HG03196 (cell line): ENCODE measurements around the gene CCDC181.
A peak's percentile ranks its signal among the peaks of the same experiment; 100 is the strongest.
"Not testable (repeated sequence)": the region's sequence is repeated elsewhere in the genome, so short reads cannot be mapped to it uniquely, and the experiment has no call there.

Source experiments
- ATAC-seq: cut with Tn5 transposase; IDR thresholded peaks from one replicate; pipeline ENCODE4 v1.9.1; 2021; ENCODE audit not compliant: unreplicated experiment

CCDC181 gene

GRCh38 chr1:169427081-169427641 lies at the start of gene CCDC181:
CCDC181 (minus strand) TSS chr1:169427474; CDS start chr1:169424927, 2,547 bp downstream.
- peak; percentile 61 for ATAC-seq

GRCh38 chr1:169475806-169476387 lies 48.6 kb upstream of the CCDC181 start:
- ATAC-seq, result no peak

- no peak for ATAC-seq
Measured at GRCh38 chr1:169474302-169474995, 47.2 kb upstream of the CCDC181 start.

DNA sequence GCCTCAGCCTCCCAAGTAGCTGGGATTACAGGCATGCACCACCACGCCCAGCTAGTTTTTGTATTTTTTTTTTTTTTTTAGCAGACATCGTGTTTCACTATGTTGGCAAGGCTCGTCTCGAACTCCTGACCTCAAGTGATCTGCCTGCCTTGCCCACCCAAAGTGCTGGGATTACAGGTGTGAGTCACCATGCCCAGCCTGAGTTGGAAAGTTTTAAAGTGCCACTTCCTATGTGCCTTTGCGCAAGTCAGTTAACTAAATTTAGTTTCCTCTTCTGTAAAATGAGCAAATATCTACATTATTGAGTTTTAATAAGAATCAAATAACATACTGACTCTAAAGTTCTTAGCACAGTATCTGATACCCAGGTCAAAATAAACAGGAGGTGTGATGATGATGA lies 46.1 kb upstream of the CCDC181 start:
- ATAC-seq, result no peak

GRCh38 chr1:169472738-169473137 lies 45.5 kb upstream of the CCDC181 start:
- ATAC-seq, result no peak

- no peak for ATAC-seq
Measured at GRCh38 chr1:169468982-169469381, 41.7 kb upstream of the CCDC181 start.

- no peak for ATAC-seq
Measured at GRCh38 chr1:169466259-169467230, 39.3 kb upstream of the CCDC181 start.

DNA sequence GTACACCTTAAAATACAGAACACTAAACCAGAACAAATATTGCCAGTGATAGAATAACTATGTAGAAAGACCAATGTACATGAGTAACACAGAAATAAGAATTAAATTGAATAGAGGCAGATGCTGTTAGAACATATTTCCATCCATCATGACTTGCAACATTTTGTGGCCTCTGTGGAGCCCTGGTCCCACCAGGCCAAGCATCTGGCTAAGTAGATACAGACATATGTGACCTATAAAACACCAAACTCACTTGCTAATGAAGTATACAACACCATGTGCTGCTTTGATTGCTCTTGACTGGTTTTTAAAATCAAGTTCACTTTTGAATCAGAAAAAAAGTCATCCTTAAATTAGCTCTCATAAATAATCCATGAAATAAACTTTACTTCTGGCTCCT lies 38.0 kb upstream of the CCDC181 start:
- ATAC-seq, result no peak

DNA sequence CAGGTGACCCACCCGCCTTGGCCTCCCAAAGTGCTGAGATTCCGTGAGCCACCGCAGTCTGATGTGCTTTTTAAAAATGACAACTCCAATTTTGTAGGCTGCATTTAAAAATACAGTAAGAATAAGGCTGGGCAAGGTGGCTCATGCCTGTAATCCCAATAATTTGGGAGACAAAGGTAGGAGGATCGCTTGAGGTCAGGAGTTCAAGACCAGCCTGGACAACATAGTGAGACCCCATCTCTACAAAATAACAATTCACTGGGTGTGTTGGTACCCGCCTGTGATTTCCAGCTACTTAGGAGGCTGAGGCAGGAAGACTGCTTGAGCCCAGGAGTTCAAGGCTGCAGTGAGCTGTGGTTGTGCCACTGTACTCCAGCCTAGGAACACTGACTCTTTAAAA lies 35.1 kb upstream of the CCDC181 start:
- ATAC-seq, result no peak

DNA sequence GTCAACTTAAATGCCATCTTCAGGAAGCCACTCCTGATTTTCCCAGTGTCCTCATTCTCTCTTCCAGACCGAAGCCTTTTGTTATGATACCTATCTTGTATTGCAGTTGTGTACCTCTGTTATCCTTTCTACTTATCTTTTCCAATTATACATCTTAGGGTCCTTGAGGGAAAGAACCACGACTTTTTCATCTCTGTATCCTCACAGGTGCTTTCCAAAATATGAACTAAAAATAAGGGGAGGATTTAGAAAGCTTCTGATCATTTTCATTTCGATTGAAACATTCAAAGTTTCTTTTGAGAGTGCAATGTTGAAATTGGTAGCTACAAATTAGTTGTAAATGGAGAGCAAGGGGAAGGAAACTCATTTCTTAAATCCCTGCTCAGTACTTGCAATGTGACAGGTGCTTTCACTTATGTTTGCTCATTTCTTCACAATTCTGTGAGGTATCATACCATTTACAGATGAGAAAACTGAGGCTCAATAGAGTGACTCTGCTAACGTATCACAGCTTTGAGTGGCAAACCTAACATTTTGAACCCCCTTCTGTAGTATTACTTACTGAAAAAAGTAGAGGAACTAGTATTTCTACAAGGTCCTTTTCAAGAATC lies 34.2 kb upstream of the CCDC181 start:
- ATAC-seq, result no peak

DNA sequence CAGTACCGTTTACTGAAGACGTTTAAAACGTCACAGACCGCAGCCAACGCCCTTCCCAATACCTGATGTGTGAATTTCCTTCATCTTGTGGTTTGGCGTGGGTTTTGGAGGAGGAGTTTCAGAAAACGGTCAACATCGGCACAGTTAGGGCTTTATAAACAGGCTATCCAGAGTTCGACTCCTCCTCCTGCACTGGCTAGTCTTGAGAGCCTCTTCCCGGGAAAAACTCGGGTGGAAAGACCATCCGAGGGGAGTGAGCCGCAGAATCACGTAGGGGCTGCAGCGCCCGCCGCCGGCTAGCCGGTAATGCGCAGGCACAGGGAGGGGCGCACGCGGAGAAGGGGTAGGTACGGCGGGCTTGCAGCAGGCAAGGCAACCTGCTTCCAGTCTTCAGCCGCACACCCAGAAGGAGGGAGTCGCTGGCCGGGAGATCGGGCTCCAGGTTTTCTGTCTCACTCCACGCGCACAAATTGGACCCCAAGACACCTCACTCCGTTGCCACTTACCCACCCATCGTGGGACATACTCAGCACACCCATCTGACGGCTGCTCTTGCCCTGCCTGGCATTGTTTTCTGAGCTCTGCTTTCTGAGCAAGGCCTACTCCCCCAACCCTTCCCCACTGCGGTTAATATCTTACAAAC lies 33.0 kb upstream of the CCDC181 start:
- no peak for ATAC-seq

DNA sequence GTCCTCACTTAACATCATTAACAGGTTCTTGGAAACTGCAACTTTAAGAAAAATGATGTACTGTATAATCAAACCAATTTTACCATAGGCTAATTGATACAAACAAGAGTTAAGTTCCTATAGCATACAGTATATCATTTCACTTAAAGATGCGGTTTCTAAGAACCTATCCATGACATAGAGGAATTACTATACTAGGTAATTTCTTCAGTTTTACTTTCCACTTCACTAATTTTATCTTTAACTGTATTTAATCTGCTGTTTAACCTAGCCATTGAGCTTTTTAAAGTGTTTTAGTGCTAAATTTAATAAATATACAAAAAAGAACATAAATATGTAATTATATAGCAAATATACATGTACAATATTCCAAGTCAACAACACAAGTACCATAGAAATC lies 30.2 kb upstream of the CCDC181 start:
- no peak for ATAC-seq

DNA sequence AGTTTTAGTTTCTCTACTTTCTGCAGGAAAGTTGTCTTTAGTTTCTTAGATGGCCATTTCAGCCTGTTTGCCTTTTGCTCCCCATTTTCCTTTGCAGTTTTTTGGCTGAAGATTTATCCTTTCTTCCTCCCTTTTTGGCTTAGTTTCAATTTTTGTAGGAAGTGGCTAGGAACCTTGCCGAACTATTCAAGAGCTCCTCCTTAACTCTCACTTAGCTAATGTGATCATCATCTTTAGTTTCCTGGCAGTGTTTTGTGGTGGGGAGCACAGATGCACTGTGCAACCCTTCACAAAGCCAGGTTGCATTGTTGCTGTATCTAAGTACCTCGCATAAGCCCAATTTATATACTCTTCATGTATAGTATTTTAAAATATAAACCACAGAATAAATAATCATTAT lies 28.8 kb upstream of the CCDC181 start:
- ATAC-seq, result no peak

DNA sequence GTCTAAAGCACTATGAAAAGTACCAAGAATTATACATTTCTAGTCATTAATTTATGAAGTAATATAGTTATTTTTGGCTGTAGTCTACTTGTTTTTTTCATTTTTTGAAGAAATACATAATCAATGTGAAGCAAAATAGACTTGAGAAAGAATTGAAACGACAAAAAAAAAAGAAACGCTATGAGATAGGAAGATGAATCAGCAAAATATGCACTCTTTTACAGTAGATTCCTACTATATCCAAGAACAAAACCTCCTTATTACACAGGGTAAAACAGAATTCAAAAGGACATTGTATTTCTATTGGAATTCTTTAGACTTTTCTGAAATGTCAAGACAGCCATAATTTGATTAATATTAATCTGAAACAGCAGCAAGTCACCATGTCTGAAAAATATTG lies 25.6 kb upstream of the CCDC181 start:
- ATAC-seq, result no peak

DNA sequence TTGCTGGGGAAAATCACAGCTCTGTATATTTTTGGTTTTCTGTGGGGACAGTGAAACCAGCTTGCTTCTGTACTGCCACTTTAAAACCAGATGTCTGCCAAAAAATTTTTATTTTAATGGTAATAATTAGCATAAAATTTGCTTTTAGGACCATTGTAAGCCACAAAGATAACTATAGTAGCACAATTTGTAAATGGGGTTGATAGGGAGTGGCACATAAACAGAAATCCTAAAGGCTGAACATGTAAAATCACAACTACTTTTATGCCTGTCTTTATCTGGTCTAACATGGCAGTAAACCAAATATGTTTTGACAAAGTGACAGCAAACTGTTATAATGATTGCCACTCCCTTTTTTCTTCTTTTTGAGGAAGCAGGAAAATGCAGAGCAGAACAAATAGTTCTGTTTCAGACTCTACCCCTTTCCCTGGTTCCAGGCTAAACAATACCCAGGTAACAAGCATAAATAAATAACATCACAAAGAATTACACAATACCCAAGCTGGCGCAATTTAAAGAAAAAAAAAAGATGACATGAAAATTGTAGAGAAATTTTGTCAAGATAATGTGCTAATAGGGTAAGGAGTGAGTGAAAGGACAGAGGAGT lies 24.0 kb upstream of the CCDC181 start:
- no peak for ATAC-seq

DNA sequence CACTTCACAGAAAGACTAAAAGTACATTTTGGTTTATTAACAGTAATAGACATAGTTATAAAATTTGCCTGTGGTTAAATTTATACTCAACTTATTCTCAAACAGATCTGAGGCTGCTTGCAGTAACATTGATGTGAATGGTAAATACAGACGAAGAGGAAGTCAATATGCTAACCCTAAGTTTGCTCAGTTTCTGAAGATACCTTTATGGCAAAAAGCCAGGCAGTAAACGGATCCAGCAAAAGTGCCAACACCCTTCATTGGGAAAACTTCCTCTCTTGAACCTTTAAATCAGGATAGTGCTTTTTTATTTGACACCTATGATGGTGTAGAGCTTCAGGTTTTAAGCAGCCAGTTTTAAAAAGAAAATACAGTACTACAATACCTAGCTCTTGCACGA lies 16.6 kb upstream of the CCDC181 start:
- ATAC-seq, result no peak

DNA sequence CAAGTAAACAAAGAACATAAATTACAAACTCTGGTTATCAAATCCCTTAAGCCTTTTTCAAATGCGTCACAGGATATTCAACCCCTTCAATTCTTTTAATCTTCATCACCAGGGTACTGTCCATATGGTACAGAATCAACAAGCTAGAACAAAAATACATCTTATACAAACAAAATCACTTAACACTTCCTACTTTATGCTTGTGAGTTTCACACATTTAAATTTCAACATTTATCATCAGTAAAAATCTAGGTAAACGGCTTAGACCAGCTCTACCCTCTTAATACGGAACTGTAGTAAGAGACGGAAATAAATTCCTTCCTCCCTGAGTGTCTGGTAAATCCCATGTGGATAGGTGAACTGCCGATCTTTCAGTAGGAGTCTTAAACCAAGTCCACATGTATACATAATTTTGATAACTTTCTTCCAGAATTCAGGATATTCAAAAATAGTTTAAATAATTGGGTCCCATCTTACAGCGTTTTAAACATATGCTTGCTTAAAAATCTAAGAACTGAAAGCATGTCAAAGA lies 1.0 kb downstream of the CCDC181 start:
- ATAC-seq, result no peak

DNA sequence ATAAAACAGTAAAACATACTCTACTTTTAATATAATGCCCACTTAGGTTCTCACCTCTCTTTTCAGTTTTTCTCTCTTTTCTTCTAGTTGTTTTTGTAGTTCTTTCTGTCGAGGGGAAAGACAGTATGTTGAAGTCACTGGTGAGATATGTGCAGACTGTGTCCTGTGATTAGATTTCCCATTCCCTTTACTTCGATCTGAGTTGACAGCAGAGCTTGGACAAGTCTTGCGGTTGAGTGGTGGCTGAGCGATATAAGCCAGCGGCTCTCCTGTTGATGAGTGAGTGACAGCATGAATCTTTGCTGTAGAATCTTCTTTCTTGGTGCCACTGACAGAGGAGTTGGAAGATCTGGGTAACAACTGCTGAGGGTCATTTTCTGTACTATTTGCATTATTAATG lies 6.0 kb downstream of the CCDC181 start:
- no peak for ATAC-seq

DNA sequence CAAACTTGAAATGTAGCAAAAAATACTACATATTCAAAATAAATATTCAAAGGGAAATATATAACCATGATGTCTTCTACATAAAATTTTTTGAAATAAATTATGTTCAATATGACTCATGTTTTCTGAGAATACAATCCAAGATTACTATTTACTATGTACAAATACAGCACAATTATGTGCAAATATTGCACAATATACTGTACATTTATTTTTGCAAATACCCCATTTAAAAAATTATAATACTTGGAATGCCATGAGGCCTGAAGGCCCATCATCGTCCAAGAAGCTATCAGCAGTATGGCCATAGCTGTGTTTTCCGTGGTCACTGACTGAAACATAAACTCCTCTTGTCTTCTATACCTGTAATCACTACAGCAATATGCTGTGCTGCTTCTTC lies 12.3 kb downstream of the CCDC181 start:
- no peak for ATAC-seq

DNA sequence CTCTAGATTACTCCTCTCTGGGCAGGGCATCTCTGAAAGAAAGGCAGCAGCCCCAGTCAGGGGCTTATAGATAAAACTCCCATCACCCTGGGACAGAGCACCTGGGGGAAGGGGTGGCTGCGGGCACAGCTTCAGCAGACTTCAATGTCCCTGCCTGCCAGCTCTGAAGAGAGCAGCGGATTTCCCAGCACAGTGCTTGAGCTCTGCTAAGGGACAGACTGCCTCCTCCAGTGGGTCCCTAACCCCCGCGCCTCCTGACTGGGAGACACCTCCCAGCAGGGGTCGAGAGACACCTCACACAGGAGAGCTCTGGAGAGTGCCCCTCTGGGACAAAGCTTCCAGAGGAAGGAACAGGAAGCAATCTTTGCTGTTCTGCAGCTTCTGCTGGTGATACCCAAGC lies 18.9 kb downstream of the CCDC181 start:
- ATAC-seq, result not testable (repeated sequence)
